Activated CD8-positive, alpha-beta T cell treated with anti-CD3 and anti-CD28 coated beads, Interleukin-2, amount 10 ng/mL, durations not matched to agents 7 days and 5 days (primary cell): Measurements from ENCODE around the gene ABCG1. TPM values are rescaled to one million over a fixed set of nuclear protein-coding genes. Genes with fewer than 3 reads are reported as not detected.

Experiments used
- ATAC-seq: fragments of 150-1000 bp; cut with Tn5 transposase; one replicate; pipeline ENCODE4 v1.10.0; 2021; ENCODE audit warnings: moderate library complexity
- CTCF ChIA-PET: fragments of 350-600 bp; sonication (Branson Sonifier 250); formaldehyde crosslinking; loops from one replicate; lab custom pipeline; 2021; ENCODE audit warnings: antibody characterized with exemption; lab: Charles Lee
- POLR2A ChIA-PET: fragments of 350-600 bp; sonication (Branson Sonifier 250); formaldehyde crosslinking; loops from one replicate; lab custom pipeline; 2021; ENCODE audit warnings: antibody characterized with exemption; lab: Charles Lee
- DNase-seq: peaks from one replicate; pipeline ENCODE4 v3.0.0-alpha.2; 2020
- H3K27ac Mint-ChIP-seq: one replicate; pipeline ENCODE4 v1.8.0; 2021; ENCODE audit warnings: mild to moderate bottlenecking, mixed read lengths
- H3K27me3 Mint-ChIP-seq: one replicate; pipeline ENCODE4 v1.8.0; 2021; ENCODE audit warnings: low read depth, mixed read lengths
- H3K36me3 Mint-ChIP-seq: one replicate; pipeline ENCODE4 v1.8.0; 2021; ENCODE audit warnings: low read depth, mixed read lengths
- H3K4me1 Mint-ChIP-seq: one replicate; pipeline ENCODE4 v1.8.0; 2021; ENCODE audit warnings: low read depth, mixed read lengths
- H3K4me3 Mint-ChIP-seq: one replicate; pipeline ENCODE4 v1.8.0; 2021; ENCODE audit warnings: mild to moderate bottlenecking, mixed read lengths
- H3K9me3 Mint-ChIP-seq: one replicate; pipeline ENCODE4 v1.8.0; 2022; ENCODE audit warnings: mixed read lengths; ENCODE audit not compliant: insufficient read depth
- total RNA-seq, 2 experiments: library from RNA; stranded (reverse); gene quantifications; one replicate each; pipeline ENCODE4 v1.2.3, GENCODE V29; 2021

Gene ABCG1
- total RNA-seq, 2 experiments from 2014 or later: 6.7 to 8.0 TPM

GRCh38 chr21:42346441-42346840 is 127.5 kb downstream of the ABCG1 start:
- ChIA-PET POLR2A (no interaction called here), CTCF (no interaction called here)
- no peak for ATAC-seq
- no peaks in the 10 kb centered on the region for H3K4me1 Mint-ChIP-seq
- no peak overlapping the region for H3K27ac Mint-ChIP-seq
- H3K9me3 Mint-ChIP-seq: no peaks in the 10 kb centered on the region
- no peaks in the 10 kb centered on the region for H3K36me3 Mint-ChIP-seq
- no peaks in the 10 kb centered on the region for H3K27me3 Mint-ChIP-seq
- H3K4me3 Mint-ChIP-seq: no peak overlapping the region
- no peak for DNase-seq

Other genes starting within 250 kb of the ABCG1 start
- gene ZBTB21, start 208.8 kb upstream of the ABCG1 start, total RNA-seq: 10 to 100 TPM; 19.5 to 23.6 TPM
- not detected for gene UMODL1, start 147.8 kb upstream of the ABCG1 start, total RNA-seq
- gene TFF3, start 96.3 kb downstream of the ABCG1 start, total RNA-seq: not detected
- gene TFF2, start 131.9 kb downstream of the ABCG1 start, total RNA-seq: not detected
- not detected for gene TFF1, start 147.4 kb downstream of the ABCG1 start, total RNA-seq
- gene TMPRSS3, start 176.9 kb downstream of the ABCG1 start, total RNA-seq: 10 to 100 TPM in 1 of 2 experiments, 1 to 10 TPM in 1; 9.9 to 10.1 TPM
- gene UBASH3A, start 184.8 kb downstream of the ABCG1 start, total RNA-seq: 10 to 100 TPM; 68.7 to 74.0 TPM